Measurements from ENCODE around the gene PCDHB9.
"Not testable (repeated sequence)": the region's sequence is repeated elsewhere in the genome, so short reads cannot be mapped to it uniquely, and the experiment has no call there.

Gene PCDHB9

DNA sequence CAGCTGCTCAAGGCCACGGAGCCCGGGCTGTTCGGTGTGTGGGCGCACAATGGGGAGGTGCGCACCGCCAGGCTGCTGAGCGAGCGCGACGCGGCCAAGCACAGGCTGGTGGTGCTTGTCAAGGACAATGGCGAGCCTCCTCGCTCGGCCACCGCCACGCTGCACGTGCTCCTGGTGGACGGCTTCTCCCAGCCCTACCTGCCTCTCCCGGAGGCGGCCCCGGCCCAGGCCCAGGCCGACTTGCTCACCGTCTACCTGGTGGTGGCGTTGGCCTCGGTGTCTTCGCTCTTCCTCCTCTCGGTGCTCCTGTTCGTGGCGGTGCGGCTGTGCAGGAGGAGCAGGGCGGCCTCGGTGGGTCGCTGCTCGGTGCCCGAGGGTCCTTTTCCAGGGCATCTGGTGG is 2.2 kb downstream of the PCDHB9 start:
- H3K27me3 ChIP-seq (ENCODE audit: control insufficient read depth in 1 of 2, insufficient read depth in 1 of 2, low read length in 2 of 2); H3K23ac ChIP-seq (ENCODE audit: low read length in 2 of 2); H3K4me2 ChIP-seq (ENCODE audit: low read length, poor library complexity, severe bottlenecking); DNase-seq; H2BK120ac ChIP-seq (ENCODE audit: low read depth, low read length); H3K27ac ChIP-seq (ENCODE audit: low read length, poor library complexity, severe bottlenecking); H3K18ac ChIP-seq (ENCODE audit: low read depth in 1 of 2, low read length in 2 of 2); H2AK5ac ChIP-seq (ENCODE audit: low read length, severe bottlenecking); H4K91ac ChIP-seq (ENCODE audit: low read length); H2AFZ ChIP-seq (ENCODE audit: low read depth, low read length); H2BK5ac ChIP-seq (ENCODE audit: low read depth, low read length, poor library complexity, severe bottlenecking); H2BK12ac ChIP-seq (ENCODE audit: low read length in 2 of 2); H3K9ac ChIP-seq (ENCODE audit: low read length); H3K14ac ChIP-seq (ENCODE audit: low read length in 2 of 2); H3K36me3 ChIP-seq (ENCODE audit: control insufficient read depth in 1 of 2, insufficient read depth in 2 of 2, low read depth in 1 of 2, low read length in 2 of 2); H3K4me3 ChIP-seq (ENCODE audit: insufficient read depth in 1 of 2, low read depth in 1 of 2, low read length in 2 of 2); H2BK15ac ChIP-seq (ENCODE audit: low read depth, poor library complexity, severe bottlenecking); H3K79me1 ChIP-seq (replicated peaks; ENCODE audit: low read length, poor library complexity, severe bottlenecking); H4K8ac ChIP-seq (ENCODE audit: low read length); H3K4ac ChIP-seq (ENCODE audit: low read depth in 1 of 2, low read length in 2 of 2); H3K4me1 ChIP-seq (ENCODE audit: control insufficient read depth, insufficient read depth, low read depth, low read length): not testable (repeated sequence)
- H3K9me3 ChIP-seq (ENCODE audit: control insufficient read depth, low read length) = peaks cover 43% of the 10 kb centered on the region
- 100% methylated on average over 5 of the region's 35 CpGs for WGBS

DNA sequence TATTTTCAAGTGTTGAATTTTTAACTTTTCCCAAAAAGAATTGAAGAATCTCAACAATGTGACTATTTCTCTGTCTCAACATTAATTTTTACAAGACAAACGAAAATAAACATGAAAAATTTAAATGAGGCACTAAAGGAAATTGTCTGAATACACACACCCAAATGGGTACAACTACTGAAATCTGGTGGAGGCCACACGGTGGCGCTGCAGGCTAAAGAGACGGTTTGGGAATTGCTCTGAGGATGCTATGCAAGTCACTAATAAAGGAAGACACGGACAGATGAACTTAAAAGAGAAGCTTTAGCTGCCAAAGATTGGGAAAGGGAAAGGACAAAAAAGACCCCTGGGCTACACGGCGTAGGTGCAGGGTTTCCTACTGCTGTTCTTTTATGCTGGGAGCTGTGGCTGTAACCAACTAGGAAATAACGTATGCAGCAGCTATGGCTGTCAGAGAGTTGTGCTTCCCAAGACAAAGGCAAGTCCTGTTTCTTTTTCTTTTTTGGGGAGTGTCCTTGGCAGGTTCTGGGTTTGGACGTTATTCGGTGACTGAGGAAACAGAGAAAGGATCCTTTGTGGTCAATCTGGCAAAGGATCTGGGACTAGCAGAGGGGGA is 5.3 kb downstream of the PCDHB9 start, which contains the start of gene PCDHB10:
PCDHB10 (plus strand) TSS at position 244 of the 616 bp plus-strand sequence; CDS start at position 444, 200 bp downstream.
- H2AFZ ChIP-seq (ENCODE audit: low read depth, low read length) = peak within 1 kb of the TSS; percentile 11
- no peak within 1 kb of the TSS for H2BK12ac ChIP-seq (ENCODE audit: low read length in 2 of 2)
- H3K9me3 ChIP-seq (ENCODE audit: control insufficient read depth, low read length) = peaks cover 56% of the 10 kb centered on the region
- no peak within 1 kb of the TSS for H3K4ac ChIP-seq (ENCODE audit: low read depth in 1 of 2, low read length in 2 of 2)
- no peak within 1 kb of the TSS for H3K27ac ChIP-seq (ENCODE audit: low read length, poor library complexity, severe bottlenecking)
- no peak within 1 kb of the TSS for H3K18ac ChIP-seq (ENCODE audit: low read depth in 1 of 2, low read length in 2 of 2)
- no peak within 1 kb of the TSS for H3K23ac ChIP-seq (ENCODE audit: low read length in 2 of 2)
- no peak within 1 kb of the TSS for H2BK5ac ChIP-seq (ENCODE audit: low read depth, low read length, poor library complexity, severe bottlenecking)
- DNase-seq = peak; percentile 44
- H3K4me1 ChIP-seq (ENCODE audit: control insufficient read depth, insufficient read depth, low read depth, low read length) = no peaks in the 10 kb centered on the region
- H4K8ac ChIP-seq (ENCODE audit: low read length) = no peak within 1 kb of the TSS
- no peaks in the 10 kb centered on the region for H3K79me1 ChIP-seq (replicated peaks; ENCODE audit: low read length, poor library complexity, severe bottlenecking)
- H2AK5ac ChIP-seq (ENCODE audit: low read length, severe bottlenecking) = no peak within 1 kb of the TSS
- no peak within 1 kb of the TSS for H2BK15ac ChIP-seq (ENCODE audit: low read depth, poor library complexity, severe bottlenecking)
- no peak within 1 kb of the TSS for H2BK120ac ChIP-seq (ENCODE audit: low read depth, low read length)
- H3K27me3 ChIP-seq (ENCODE audit: control insufficient read depth in 1 of 2, insufficient read depth in 1 of 2, low read length in 2 of 2) = no peaks in the 10 kb centered on the region
- WGBS = 23% methylated on average over 7 of the region's 10 CpGs
- no peak within 1 kb of the TSS for H3K9ac ChIP-seq (ENCODE audit: low read length)
- H3K4me3 ChIP-seq (ENCODE audit: insufficient read depth in 1 of 2, low read depth in 1 of 2, low read length in 2 of 2) = no peak within 1 kb of the TSS
- no peak within 1 kb of the TSS for H4K91ac ChIP-seq (ENCODE audit: low read length)
- H3K36me3 ChIP-seq (ENCODE audit: control insufficient read depth in 1 of 2, insufficient read depth in 2 of 2, low read depth in 1 of 2, low read length in 2 of 2) = no peaks in the 10 kb centered on the region
- no peak within 1 kb of the TSS for H3K4me2 ChIP-seq (ENCODE audit: low read length, poor library complexity, severe bottlenecking)
- H3K14ac ChIP-seq (ENCODE audit: low read length in 2 of 2) = no peak within 1 kb of the TSS

DNA sequence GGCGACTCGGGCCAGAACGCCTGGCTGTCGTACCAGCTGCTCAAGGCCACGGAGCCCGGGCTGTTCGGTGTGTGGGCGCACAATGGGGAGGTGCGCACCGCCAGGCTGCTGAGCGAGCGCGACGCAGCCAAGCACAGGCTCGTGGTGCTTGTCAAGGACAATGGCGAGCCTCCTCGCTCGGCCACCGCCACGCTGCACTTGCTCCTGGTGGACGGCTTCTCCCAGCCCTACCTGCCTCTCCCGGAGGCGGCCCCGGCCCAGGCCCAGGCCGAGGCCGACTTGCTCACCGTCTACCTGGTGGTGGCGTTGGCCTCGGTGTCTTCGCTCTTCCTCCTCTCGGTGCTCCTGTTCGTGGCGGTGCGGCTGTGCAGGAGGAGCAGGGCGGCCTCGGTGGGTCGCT is 7.4 kb downstream of the PCDHB9 start:
- H3K36me3 ChIP-seq (ENCODE audit: control insufficient read depth in 1 of 2, insufficient read depth in 2 of 2, low read depth in 1 of 2, low read length in 2 of 2); H3K14ac ChIP-seq (ENCODE audit: low read length in 2 of 2); H2BK120ac ChIP-seq (ENCODE audit: low read depth, low read length); H4K8ac ChIP-seq (ENCODE audit: low read length); H3K4me2 ChIP-seq (ENCODE audit: low read length, poor library complexity, severe bottlenecking); DNase-seq; H3K27ac ChIP-seq (ENCODE audit: low read length, poor library complexity, severe bottlenecking); H3K79me1 ChIP-seq (replicated peaks; ENCODE audit: low read length, poor library complexity, severe bottlenecking); H3K4ac ChIP-seq (ENCODE audit: low read depth in 1 of 2, low read length in 2 of 2); H2BK15ac ChIP-seq (ENCODE audit: low read depth, poor library complexity, severe bottlenecking); H2BK5ac ChIP-seq (ENCODE audit: low read depth, low read length, poor library complexity, severe bottlenecking); H3K27me3 ChIP-seq (ENCODE audit: control insufficient read depth in 1 of 2, insufficient read depth in 1 of 2, low read length in 2 of 2); H3K4me3 ChIP-seq (ENCODE audit: insufficient read depth in 1 of 2, low read depth in 1 of 2, low read length in 2 of 2); H4K91ac ChIP-seq (ENCODE audit: low read length); H3K18ac ChIP-seq (ENCODE audit: low read depth in 1 of 2, low read length in 2 of 2); H3K9ac ChIP-seq (ENCODE audit: low read length); H3K23ac ChIP-seq (ENCODE audit: low read length in 2 of 2); H3K4me1 ChIP-seq (ENCODE audit: control insufficient read depth, insufficient read depth, low read depth, low read length); H2AK5ac ChIP-seq (ENCODE audit: low read length, severe bottlenecking); H2BK12ac ChIP-seq (ENCODE audit: low read length in 2 of 2); H2AFZ ChIP-seq (ENCODE audit: low read depth, low read length): not testable (repeated sequence)
- peaks cover 74% of the 10 kb centered on the region for H3K9me3 ChIP-seq (ENCODE audit: control insufficient read depth, low read length)
- WGBS = 98% methylated on average over 13 of the region's 37 CpGs

DNA sequence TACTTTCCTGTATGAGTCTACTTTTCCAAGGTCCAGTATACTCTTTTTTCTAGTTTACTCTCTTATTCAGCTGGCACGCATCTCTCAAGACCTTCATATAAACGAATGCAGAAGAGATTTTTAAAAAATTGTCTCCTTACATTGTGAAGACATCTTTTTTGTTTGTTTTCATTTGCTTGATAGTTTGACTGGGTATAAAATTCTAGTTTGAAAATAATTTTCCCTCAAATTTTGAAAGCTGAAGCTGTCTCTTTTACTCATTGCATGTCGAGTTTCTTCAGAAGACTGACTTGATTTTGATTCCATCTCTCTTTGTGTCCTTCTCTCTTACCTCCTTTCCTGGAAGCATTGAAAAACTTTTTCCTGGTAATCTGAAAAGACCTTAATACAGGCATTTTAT is 9.4 kb downstream of the PCDHB9 start:
- Histone ChIP-seq H3K9me3 (ENCODE audit: control insufficient read depth, low read length) (peaks cover 76% of the 10 kb centered on the region), H4K8ac (ENCODE audit: low read length) (no peak overlapping the region), H3K9ac (ENCODE audit: low read length) (no peak overlapping the region), H3K14ac (ENCODE audit: low read length in 2 of 2) (no peak overlapping the region), H2BK5ac (ENCODE audit: low read depth, low read length, poor library complexity, severe bottlenecking) (no peak overlapping the region), H3K27ac (ENCODE audit: low read length, poor library complexity, severe bottlenecking) (no peak overlapping the region), H3K4me3 (ENCODE audit: insufficient read depth in 1 of 2, low read depth in 1 of 2, low read length in 2 of 2) (no peak overlapping the region), H3K79me1 (replicated peaks; ENCODE audit: low read length, poor library complexity, severe bottlenecking) (no peaks in the 10 kb centered on the region), H3K4me1 (ENCODE audit: control insufficient read depth, insufficient read depth, low read depth, low read length) (no peaks in the 10 kb centered on the region), H2BK12ac (ENCODE audit: low read length in 2 of 2) (no peak overlapping the region), H4K91ac (ENCODE audit: low read length) (no peak overlapping the region), H3K27me3 (ENCODE audit: control insufficient read depth in 1 of 2, insufficient read depth in 1 of 2, low read length in 2 of 2) (no peaks in the 10 kb centered on the region), H2AFZ (ENCODE audit: low read depth, low read length) (no peak overlapping the region), H3K4me2 (ENCODE audit: low read length, poor library complexity, severe bottlenecking) (no peak overlapping the region), H3K36me3 (ENCODE audit: control insufficient read depth in 1 of 2, insufficient read depth in 2 of 2, low read depth in 1 of 2, low read length in 2 of 2) (no peaks in the 10 kb centered on the region), H3K4ac (ENCODE audit: low read depth in 1 of 2, low read length in 2 of 2) (no peak overlapping the region), H2AK5ac (ENCODE audit: low read length, severe bottlenecking) (no peak overlapping the region), H3K18ac (ENCODE audit: low read depth in 1 of 2, low read length in 2 of 2) (no peak overlapping the region), H2BK15ac (ENCODE audit: low read depth, poor library complexity, severe bottlenecking) (no peak overlapping the region), H3K23ac (ENCODE audit: low read length in 2 of 2) (no peak overlapping the region), H2BK120ac (ENCODE audit: low read depth, low read length) (no peak overlapping the region)
- DNase-seq = no peak
- WGBS = 42% methylated on average over 1 of the region's 3 CpGs
